ENCODE measurements around the gene RBFOX2. TPM values are rescaled to one million over a fixed set of nuclear protein-coding genes. Genes with fewer than 3 reads are reported as not detected.

The RBFOX2 gene
- total RNA-seq, 4 donors from 2014 or later = 46.6 to 82.7 (median 62.1) TPM

DNA sequence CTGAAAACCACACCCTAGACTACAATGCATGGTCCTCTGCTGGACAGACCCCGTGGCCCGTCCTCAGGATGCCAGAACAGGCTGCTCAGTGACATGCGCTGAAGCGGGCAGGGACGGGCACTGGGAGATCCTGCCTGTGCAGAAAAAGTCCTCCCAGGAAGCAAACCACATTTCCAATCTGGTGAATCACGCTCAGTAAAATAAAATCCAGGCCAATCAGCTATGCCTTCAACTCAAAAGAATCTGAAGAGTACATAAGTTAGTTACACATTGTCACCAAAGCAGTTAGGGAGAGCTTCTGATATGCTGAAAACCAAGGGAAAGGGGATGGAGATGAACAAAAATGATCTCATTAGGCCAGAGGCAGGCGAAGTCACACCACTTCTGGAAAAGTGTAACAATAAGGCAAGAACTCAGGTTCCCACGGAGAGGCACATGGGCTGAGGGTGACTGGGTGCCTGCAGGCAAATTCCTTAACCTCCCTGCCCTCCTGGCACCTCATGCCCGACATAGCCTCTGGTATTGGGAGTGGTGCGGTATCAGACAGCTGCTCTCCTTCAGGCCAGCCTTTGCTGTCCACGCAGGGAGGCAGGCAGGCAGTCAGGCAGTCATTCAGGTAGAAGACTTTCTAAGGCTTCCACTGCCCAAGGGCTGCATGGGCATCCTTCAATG lies 244.5 kb downstream of the RBFOX2 start:
- Histone ChIP-seq H3K36me3 (peaks cover 9% of the 10 kb centered on the region), H3K27ac (no peak overlapping the region), H3K9me3 (no peaks in the 10 kb centered on the region), H3K4me1 (peaks cover 33% of the 10 kb centered on the region), H3K4me3 (no peak overlapping the region), H3K27me3 (no peaks in the 10 kb centered on the region)
- TF ChIP-seq, protein P1, sequence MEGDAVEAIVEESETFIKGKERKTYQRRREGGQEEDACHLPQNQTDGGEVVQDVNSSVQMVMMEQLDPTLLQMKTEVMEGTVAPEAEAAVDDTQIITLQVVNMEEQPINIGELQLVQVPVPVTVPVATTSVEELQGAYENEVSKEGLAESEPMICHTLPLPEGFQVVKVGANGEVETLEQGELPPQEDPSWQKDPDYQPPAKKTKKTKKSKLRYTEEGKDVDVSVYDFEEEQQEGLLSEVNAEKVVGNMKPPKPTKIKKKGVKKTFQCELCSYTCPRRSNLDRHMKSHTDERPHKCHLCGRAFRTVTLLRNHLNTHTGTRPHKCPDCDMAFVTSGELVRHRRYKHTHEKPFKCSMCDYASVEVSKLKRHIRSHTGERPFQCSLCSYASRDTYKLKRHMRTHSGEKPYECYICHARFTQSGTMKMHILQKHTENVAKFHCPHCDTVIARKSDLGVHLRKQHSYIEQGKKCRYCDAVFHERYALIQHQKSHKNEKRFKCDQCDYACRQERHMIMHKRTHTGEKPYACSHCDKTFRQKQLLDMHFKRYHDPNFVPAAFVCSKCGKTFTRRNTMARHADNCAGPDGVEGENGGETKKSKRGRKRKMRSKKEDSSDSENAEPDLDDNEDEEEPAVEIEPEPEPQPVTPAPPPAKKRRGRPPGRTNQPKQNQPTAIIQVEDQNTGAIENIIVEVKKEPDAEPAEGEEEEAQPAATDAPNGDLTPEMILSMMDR (IDR thresholded peaks at IDR 0.05) = no peak
- TF ChIP-seq POLR2AphosphoS5 (IDR thresholded peaks at IDR 0.05) (no peak), EP300 (IDR thresholded peaks at IDR 0.05) (no peak), POLR2A (IDR thresholded peaks at IDR 0.05) (no peak)
- WGBS = 69% methylated on average over 11 of the region's 11 CpGs
- DNase-seq (ENCODE audit: low spot score in 2 of 2) = no peak

DNA sequence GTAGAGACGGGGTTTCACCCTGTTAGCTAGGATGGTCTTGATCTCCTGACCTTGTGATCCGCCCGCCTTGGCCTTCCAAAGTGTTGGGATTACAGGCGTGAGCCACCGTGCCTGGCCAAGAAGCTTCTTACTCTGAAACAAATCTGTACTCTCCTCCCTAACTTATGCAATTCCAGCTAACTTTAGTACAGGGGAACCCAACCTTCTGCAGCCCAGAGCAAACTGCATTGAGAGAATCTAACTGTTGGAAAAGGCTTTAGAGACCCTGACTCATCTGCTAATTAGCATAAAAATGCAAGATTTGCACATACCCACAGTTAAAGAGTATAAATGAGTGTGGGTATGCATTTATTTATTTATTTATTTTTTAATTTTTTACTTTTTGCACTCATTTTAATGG lies 246.1 kb downstream of the RBFOX2 start:
- Histone ChIP-seq H3K27me3 (no peaks in the 10 kb centered on the region), H3K9me3 (no peaks in the 10 kb centered on the region), H3K4me3 (no peak overlapping the region), H3K36me3 (peaks cover 9% of the 10 kb centered on the region), H3K27ac (no peak overlapping the region), H3K4me1 (peaks cover 33% of the 10 kb centered on the region)
- TF ChIP-seq EP300 (IDR thresholded peaks at IDR 0.05) = no peak
- no peak for TF ChIP-seq POLR2AphosphoS5 (IDR thresholded peaks at IDR 0.05)
- TF ChIP-seq, protein P1 (IDR thresholded peaks at IDR 0.05) = no peak
- no peak for TF ChIP-seq POLR2A (IDR thresholded peaks at IDR 0.05)
- 78% methylated on average over 5 of the region's 5 CpGs for WGBS
- no peak for DNase-seq (ENCODE audit: low spot score in 2 of 2)

DNA sequence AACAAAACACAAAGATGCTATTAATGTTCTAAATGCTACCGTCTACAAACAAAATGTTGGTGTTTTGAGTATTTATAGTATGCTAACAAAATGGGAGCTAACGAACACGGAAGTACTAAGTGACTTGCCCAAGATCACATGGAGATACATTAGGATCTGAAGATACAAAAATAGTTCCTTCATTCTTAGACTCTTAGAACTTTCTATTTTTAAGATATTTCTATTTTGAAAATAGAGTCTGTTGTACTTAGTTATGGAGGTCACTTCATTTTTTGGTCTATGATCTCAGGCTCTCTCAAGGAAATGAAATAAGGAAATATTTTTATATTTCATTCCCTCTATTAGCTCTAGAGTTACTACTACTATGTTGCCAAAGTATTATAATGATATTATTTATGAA lies 246.7 kb downstream of the RBFOX2 start:
- WGBS = 79% methylated on average over 3 of the region's 3 CpGs
- Histone ChIP-seq H3K36me3 (peaks cover 9% of the 10 kb centered on the region), H3K4me3 (no peak overlapping the region), H3K4me1 (peaks cover 33% of the 10 kb centered on the region), H3K27me3 (no peaks in the 10 kb centered on the region), H3K9me3 (no peaks in the 10 kb centered on the region), H3K27ac (no peak overlapping the region)
- DNase-seq (ENCODE audit: low spot score in 2 of 2) = no peak
- TF ChIP-seq, protein P1 (IDR thresholded peaks at IDR 0.05) = no peak
- TF ChIP-seq POLR2A (IDR thresholded peaks at IDR 0.05) = no peak
- TF ChIP-seq POLR2AphosphoS5 (IDR thresholded peaks at IDR 0.05) = no peak
- no peak for TF ChIP-seq EP300 (IDR thresholded peaks at IDR 0.05)

DNA sequence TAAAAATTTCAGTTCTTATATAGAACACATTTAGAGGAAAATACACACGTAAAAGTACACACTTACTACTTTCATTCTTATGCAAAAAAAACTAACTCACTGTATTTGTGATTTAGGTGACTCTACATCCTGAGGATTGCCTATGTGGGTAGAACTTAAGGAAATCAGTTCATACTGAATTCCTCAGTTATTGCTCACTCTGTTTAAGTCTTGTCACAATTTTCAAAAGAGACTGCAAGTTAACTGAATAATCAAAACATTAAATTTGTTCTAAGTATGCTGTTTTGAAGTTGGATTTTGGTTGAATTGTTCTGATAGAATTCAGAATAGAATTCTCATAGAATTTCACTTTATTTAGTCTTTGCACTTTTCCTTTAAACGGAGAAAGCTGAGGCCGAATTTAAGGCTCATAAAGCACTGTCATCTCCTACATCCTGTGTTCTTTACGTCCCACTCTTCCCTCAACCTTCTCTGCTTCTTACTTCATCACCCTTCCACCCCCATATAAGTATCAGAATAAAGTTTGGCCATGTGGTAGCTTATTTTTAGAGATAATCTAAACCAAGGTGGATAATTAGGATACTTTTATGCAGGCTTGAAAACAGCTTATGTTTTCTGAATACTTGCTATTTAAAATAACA lies 251.2 kb downstream of the RBFOX2 start:
- no peak overlapping the region for H3K27ac ChIP-seq
- H3K4me3 ChIP-seq = no peak overlapping the region
- no peaks in the 10 kb centered on the region for H3K27me3 ChIP-seq
- no peaks in the 10 kb centered on the region for H3K9me3 ChIP-seq
- H3K4me1 ChIP-seq = peaks cover under 1% of the 10 kb centered on the region
- no peak for DNase-seq (ENCODE audit: low spot score in 2 of 2)
- peaks cover 9% of the 10 kb centered on the region for H3K36me3 ChIP-seq
- 88% methylated on average over 4 of the region's 4 CpGs for WGBS
- TF ChIP-seq POLR2AphosphoS5 (IDR thresholded peaks at IDR 0.05) = no peak
- TF ChIP-seq, protein P1 (IDR thresholded peaks at IDR 0.05) = no peak
- TF ChIP-seq POLR2A (IDR thresholded peaks at IDR 0.05) = no peak
- TF ChIP-seq EP300 (IDR thresholded peaks at IDR 0.05) = no peak

DNA sequence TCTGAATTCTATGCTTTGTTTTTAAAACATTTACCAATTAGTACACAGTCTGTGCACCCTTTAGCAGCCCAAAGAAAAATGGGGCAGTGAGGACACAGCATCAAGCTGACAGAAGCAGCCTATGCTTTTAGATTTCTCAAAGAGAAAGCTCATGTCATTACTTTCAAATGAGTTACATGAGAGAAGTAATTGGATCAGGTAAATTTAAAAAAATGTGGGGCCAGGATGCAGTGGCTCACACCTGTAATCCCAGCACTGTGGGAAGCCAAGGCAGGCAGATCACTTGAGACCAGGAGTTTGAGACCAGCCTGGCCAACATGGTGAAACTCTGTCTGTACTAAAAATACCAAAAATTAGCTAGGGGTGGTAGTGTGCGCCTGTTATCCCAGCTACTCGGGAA lies 253.3 kb downstream of the RBFOX2 start:
- H3K4me3 ChIP-seq = no peak overlapping the region
- no peaks in the 10 kb centered on the region for H3K4me1 ChIP-seq
- TF ChIP-seq, protein P1 (IDR thresholded peaks at IDR 0.05) = no peak
- no peak for TF ChIP-seq EP300 (IDR thresholded peaks at IDR 0.05)
- TF ChIP-seq POLR2A (IDR thresholded peaks at IDR 0.05) = no peak
- no peak for TF ChIP-seq POLR2AphosphoS5 (IDR thresholded peaks at IDR 0.05)
- no peak for DNase-seq (ENCODE audit: low spot score in 2 of 2)
- WGBS = 91% methylated on average over 2 of the region's 2 CpGs
- no peaks in the 10 kb centered on the region for H3K27me3 ChIP-seq
- no peak overlapping the region for H3K27ac ChIP-seq
- no peaks in the 10 kb centered on the region for H3K36me3 ChIP-seq
- no peaks in the 10 kb centered on the region for H3K9me3 ChIP-seq
